Measurements from ENCODE around the gene KMO. TPM values are rescaled to one million over a fixed set of nuclear protein-coding genes. Genes with fewer than 3 reads are reported as not detected.

The KMO gene
- total and polyA plus RNA-seq, 2 donors from 2014 or later: 2.3 to 35.5 TPM

GRCh38 chr1:241637046-241637590 lies 104.9 kb downstream of the KMO start:
- FAIRE-seq (no peak), DNase-seq (no peak)
- Histone ChIP-seq H3K27ac (ENCODE audit: low read depth in 2 of 2, low read length in 2 of 2) (no peak overlapping the region), H3K9me3 (ENCODE audit: control insufficient read depth in 2 of 3, insufficient read depth in 1 of 3, low read length in 3 of 3) (no peaks in the 10 kb centered on the region), H3K4me1 (ENCODE audit: control insufficient read depth in 2 of 3, insufficient read depth in 2 of 3, low read depth in 1 of 3, low read length in 3 of 3) (peaks cover 0 to 3% (median 0%) of the 10 kb centered on the region in 3 donors), H3K9ac (ENCODE audit: low read length in 3 of 3) (no peak overlapping the region), H3K36me3 (ENCODE audit: control insufficient read depth in 2 of 3, insufficient read depth in 3 of 3, low read length in 3 of 3) (no peaks in the 10 kb centered on the region), H3K27me3 (ENCODE audit: control insufficient read depth, insufficient read depth, low read length) (no peaks in the 10 kb centered on the region), H3K4me3 (ENCODE audit: low read length in 3 of 3) (no peak overlapping the region)
- no peak for TF ChIP-seq CTCF (IDR thresholded peaks at IDR 0.05; ENCODE audit: borderline replicate concordance, extremely low read depth, insufficient read depth)
- intact Hi-C loops (cut with DNase I): no loop called here

- intact Hi-C loops (cut with DNase I): no loop called here
- H3K27me3 ChIP-seq (ENCODE audit: control insufficient read depth, insufficient read depth, low read length): no peaks in the 10 kb centered on the region
- no peak for TF ChIP-seq CTCF (IDR thresholded peaks at IDR 0.05; ENCODE audit: borderline replicate concordance, extremely low read depth, insufficient read depth)
- peaks cover 0 to 3% (median 0%) of the 10 kb centered on the region in 3 donors for H3K4me1 ChIP-seq (ENCODE audit: control insufficient read depth in 2 of 3, insufficient read depth in 2 of 3, low read depth in 1 of 3, low read length in 3 of 3)
- DNase-seq (no peak), FAIRE-seq (no peak)
- no peak overlapping the region for H3K27ac ChIP-seq (ENCODE audit: low read depth in 2 of 2, low read length in 2 of 2)
- no peak overlapping the region for H3K4me3 ChIP-seq (ENCODE audit: low read length in 3 of 3)
- H3K9me3 ChIP-seq (ENCODE audit: control insufficient read depth in 2 of 3, insufficient read depth in 1 of 3, low read length in 3 of 3): no peaks in the 10 kb centered on the region
- no peak overlapping the region for H3K9ac ChIP-seq (ENCODE audit: low read length in 3 of 3)
- no peaks in the 10 kb centered on the region for H3K36me3 ChIP-seq (ENCODE audit: control insufficient read depth in 2 of 3, insufficient read depth in 3 of 3, low read length in 3 of 3)
Observed at GRCh38 chr1:241637604-241638003, 105.4 kb downstream of the KMO start.

- Histone ChIP-seq H3K4me1 (ENCODE audit: control insufficient read depth in 2 of 3, insufficient read depth in 2 of 3, low read depth in 1 of 3, low read length in 3 of 3) (peaks cover 0 to 3% (median 0%) of the 10 kb centered on the region in 3 donors), H3K4me3 (ENCODE audit: low read length in 3 of 3) (peak overlapping the region in 1 of 3 donors; percentile 90), H3K27ac (ENCODE audit: low read depth in 2 of 2, low read length in 2 of 2) (no peak overlapping the region), H3K36me3 (ENCODE audit: control insufficient read depth in 2 of 3, insufficient read depth in 3 of 3, low read length in 3 of 3) (no peaks in the 10 kb centered on the region), H3K9ac (ENCODE audit: low read length in 3 of 3) (no peak overlapping the region), H3K9me3 (ENCODE audit: control insufficient read depth in 2 of 3, insufficient read depth in 1 of 3, low read length in 3 of 3) (no peaks in the 10 kb centered on the region), H3K27me3 (ENCODE audit: control insufficient read depth, insufficient read depth, low read length) (no peaks in the 10 kb centered on the region)
- FAIRE-seq (no peak), DNase-seq (no peak)
- no peak for TF ChIP-seq CTCF (IDR thresholded peaks at IDR 0.05; ENCODE audit: borderline replicate concordance, extremely low read depth, insufficient read depth)
- intact Hi-C loops (cut with DNase I): no loop called here
Observed at GRCh38 chr1:241638099-241638682, 106.0 kb downstream of the KMO start.

Data from kidney (tissue), 14 donors.